ENCODE results near the gene FAHD2A.
A peak's percentile ranks its signal among the peaks of the same experiment; 100 is the strongest.
"Not testable (repeated sequence)": the region's sequence is repeated elsewhere in the genome, so short reads cannot be mapped to it uniquely, and the experiment has no call there.

Gene FAHD2A

DNA sequence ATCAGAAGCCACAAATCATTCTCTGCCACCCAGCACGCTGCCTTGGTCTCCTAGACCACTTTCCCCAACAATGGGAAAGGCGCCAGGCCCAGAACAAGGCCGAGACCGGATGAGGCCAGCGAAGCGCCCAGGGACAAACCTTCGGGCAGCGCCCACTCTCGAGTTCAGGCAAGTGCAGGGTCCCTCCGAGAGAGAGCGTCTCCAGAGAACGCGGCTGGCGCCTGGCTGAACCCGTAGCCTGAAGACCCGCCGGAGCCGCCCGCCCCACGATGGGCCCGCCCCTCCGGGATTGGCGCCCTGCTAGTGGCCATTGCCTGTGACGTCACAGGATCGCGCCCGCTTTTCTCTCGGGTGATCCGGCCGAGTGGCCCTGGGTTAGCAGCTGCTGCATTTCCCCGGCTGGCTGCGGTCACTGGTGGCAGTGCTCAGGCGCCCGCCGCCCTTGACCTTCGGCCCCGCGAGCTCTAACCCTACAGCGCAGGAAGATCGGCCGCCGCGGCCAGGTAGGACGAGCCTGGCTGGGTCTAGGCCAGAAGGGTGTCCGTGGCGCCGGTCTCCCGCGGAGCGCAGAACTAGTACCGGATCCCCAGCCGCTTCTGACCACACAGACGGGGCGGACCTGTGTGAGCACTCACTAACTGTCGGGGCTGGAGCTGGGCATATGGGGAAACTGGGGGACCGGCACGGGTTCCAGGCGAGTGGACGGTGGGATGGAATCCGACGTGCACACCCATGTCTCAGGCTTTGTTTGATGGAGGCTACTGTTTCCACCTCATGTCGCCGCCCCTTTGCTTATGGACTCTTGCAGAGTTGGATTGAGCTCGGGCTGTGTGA lies at the start of gene FAHD2A:
Gene FAHD2A (plus strand): TSS at position 339 of the 834 bp plus-strand sequence. CDS start 2,851 bp downstream, outside the sequence.
- DNase-seq = peak; percentile 91 to 92

GRCh38 chr2:95353055-95353575 lies 49.4 kb upstream of the FAHD2A start:
- no peak for DNase-seq

GRCh38 chr2:95353613-95354468 lies 48.7 kb upstream of the FAHD2A start:
- DNase-seq = no peak

DNA sequence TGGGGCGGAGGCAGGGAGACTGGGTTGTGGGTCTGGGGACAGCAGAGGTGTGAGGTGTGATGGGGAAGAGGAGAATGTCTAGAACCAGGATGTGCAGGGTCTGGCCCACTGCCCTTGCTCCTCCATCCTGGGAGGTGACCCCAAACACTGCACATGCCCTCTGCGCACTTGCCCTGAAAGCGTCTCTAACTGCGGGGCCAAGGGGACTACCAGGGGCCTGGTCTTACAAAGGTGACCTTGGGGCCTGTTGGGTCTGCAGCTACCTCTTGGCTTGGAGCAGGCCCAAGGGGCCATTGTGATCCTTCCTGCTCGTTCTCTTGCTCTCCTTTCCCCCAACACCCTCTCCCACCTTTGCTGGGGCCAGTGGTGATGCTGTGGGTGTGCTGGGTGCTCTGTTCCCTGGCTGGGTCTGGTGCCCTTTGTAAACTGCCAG lies 48.0 kb upstream of the FAHD2A start:
- no peak for DNase-seq

DNA sequence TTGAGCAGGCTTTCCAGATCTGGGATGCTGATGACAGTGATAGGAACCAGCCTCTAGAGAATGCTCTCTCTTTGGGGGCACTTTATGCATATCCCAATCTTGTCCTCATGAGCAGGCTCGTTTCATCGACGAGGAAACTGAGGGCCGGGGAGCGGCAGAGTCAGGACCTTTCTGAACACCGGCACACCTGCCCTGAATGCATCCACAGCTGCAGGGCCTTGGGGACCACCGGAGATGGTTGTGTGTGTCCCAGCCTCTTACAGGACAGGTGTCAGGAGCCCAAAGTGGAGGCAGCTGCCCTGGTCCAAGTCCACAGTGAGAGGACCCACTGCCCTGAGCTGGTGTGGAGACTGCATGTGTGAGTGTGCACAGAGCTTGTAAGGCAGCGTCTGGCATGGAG lies 47.6 kb upstream of the FAHD2A start:
- no peak for DNase-seq

DNA sequence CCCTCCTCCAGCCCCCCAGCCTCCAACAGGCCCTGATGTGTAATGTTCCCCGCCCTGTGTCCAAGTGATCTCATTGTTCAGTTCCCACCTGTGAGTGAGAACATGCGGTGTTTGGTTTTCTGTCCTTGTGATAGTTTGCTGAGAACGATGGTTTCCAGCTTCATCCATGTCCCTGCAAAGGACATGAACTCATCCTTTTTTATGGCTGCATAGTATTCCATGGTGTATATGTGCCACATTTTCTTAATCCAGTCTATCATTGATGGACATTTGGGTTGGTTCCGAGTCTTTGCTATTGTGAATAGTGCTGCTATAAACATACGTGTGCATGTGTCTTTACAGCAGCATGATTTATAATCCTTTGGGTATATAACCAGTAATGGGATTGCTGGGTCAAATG lies 47.0 kb upstream of the FAHD2A start:
- DNase-seq = not testable (repeated sequence)

DNA sequence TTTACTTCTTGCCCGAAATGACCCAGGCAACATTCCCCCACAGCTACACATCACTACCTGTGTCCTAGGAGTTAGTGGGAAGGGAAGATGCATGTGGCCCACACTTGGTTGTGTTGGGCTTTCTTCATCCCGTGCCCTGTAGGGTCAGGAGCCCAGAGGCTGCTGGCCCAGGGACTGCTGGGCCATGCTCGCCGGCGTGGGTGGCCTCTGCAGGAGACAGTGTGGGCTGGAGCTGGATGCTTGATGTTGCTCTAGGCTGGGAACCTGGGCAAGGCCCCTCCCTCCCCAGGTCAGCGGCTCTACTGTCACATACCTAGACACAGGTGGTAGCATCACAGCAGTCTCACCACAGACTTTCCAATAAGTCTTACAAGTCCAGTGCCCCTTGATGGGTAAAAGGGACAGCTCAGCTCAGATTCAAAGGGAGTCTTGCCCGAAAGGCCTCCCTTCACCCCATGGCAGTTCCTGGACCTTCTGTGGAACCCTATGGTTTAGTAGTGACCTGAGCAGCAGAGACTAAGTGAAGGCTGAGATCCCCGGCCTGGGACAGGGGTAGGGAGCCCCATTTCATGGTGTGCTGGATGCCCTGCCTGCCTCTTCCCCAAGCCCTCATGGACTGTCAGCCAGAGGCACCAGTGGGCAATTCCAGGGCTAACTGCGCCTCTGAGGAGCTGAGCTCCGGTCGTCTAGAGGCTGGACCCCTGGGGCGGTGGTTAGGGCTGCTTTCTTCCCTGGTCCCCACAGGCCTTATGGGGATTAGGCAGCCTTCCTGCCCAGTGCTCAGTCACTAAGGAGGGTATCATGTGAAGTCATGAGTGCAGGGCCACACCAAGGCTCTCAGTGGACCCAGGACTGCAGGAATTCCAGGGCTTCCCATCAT lies 45.4 kb upstream of the FAHD2A start:
- DNase-seq = no peak

GRCh38 chr2:95357717-95358280 lies 44.7 kb upstream of the FAHD2A start:
- DNase-seq = no peak

DNA sequence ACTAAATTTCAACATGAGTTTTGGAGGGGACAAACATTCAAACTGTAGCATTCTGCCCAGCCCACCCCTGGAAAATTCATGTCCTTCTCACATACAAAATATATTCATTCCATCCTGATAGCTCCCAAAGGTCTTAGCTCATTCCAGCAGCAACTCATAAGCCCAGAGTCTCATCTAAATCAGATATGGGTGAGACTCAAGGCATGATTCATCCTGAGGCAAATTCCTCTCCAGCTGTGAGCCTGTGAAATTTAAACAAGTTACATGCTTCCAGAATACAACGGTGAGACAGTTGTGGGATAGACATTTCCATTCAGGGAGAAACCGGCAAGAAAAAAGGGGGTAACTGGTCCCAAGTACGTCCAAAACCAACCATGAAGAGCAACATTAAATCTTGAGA lies 43.5 kb upstream of the FAHD2A start:
- no peak for DNase-seq

GRCh38 chr2:95359501-95359930 lies 43.0 kb upstream of the FAHD2A start:
- no peak for DNase-seq

DNA sequence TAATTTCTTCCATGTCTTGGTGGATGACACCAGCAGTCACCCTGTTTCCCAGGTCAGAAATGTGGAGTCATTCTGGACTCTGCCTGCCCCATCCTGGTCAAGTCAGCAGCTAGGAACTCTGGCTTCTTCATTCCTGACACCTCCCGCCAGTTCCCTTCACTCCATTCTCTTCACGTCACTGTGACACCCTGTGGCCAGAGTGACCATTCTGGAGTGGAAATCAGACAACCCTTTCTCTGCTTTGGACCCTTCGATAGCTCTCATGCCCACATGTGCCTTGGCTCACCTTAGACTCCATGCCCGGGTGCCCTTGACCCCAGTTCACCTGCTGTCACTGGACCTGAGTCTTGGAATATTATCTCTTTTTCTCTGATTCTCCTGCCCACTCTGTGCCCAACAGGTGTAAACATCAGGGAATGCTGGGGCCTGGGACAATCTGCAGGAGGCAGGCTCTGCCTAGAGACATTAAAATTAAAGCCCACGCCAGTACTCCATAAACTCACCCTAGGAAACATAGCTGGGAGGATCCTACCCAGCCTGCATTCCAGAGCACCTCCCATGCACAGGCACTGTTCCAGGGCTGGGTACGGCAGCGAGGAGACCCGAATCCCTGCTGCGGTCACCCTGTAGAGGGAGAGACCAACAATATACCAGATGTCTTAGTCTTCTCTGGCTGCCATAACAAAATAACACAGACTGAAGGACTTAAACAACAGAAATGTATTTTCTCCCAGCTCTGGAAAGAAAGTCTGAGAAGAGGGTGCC lies 41.1 kb upstream of the FAHD2A start:
- no peak for DNase-seq

GRCh38 chr2:95362486-95362885 lies 40.0 kb upstream of the FAHD2A start:
- DNase-seq = no peak

GRCh38 chr2:95366514-95366913 lies 36.0 kb upstream of the FAHD2A start:
- DNase-seq = no peak

- no peak for DNase-seq
Measured at GRCh38 chr2:95372216-95372829, 30.2 kb upstream of the FAHD2A start.

DNA sequence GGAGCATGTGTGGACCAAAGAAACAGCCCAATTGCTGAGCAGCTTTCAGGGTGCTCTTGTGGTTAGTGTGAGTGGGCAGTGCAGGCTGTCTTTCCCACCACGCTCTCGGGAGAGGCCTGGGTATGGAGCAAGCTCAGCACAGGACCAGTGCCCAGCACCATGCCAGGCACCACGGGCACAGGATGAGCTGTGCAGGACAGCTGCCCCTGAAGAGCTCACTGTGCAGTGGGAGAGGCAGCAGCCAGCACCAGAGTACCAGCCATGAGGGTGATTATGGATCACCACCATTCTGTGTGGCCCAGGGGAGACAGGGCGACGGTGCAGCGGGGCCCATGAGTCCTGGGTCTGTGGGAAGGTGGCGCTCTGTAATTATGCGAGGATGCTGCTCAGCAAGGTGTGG lies 29.7 kb upstream of the FAHD2A start:
- no peak for DNase-seq

- DNase-seq = no peak
Measured at GRCh38 chr2:95374029-95374428, 28.5 kb upstream of the FAHD2A start.

GRCh38 chr2:95374451-95374920 lies 28.0 kb upstream of the FAHD2A start:
- no peak for DNase-seq

- no peak for DNase-seq
Measured at GRCh38 chr2:95374921-95375471, 27.5 kb upstream of the FAHD2A start.

GRCh38 chr2:95375532-95376150 lies 26.9 kb upstream of the FAHD2A start:
- DNase-seq = no peak

All from CD4-positive, alpha-beta T cell treated with Interleukin-1 beta for 1 hour (primary cell).